Loucy (cell line): Measurements from ENCODE around the gene HIP1.

Experiments
- CTCF ChIP-seq: fragments of 200-600 bp; sonication (generic); conservative IDR thresholded peaks from 2 replicates; pipeline ENCODE4 v1.5.1; 2014; ENCODE audit warnings: mild to moderate bottlenecking, antibody characterized with exemption, low read length
- EZH2phosphoT487 ChIP-seq: fragments of 200-600 bp; IDR thresholded peaks from 2 replicates; pipeline ENCODE4 v1.6.1; 2018; ENCODE audit warnings: antibody characterized with exemption, mild to moderate bottlenecking, moderate library complexity, borderline replicate concordance

GRCh38 chr7:75694638-75695399 lies 43.9 kb downstream of the HIP1 start:
- TF ChIP-seq CTCF (no peak), EZH2phosphoT487 (no peak)
